PC-9 (cell line): Measurements from ENCODE around the gene CHST12. TPM values are rescaled to one million over a fixed set of nuclear protein-coding genes. Genes with fewer than 3 reads are reported as not detected.

ENCODE experiments used
- BruUV-seq: library from RNA; stranded (reverse); fragments of 400-500 nt; replicated peaks from 2 replicates; lab custom pipeline; 2021; lab: Mats Ljungman, UMichigan
- CTCF ChIA-PET: fragments of 300-600 bp; sonication (Branson Sonifier 250); formaldehyde crosslinking; loops from one replicate; lab custom pipeline; 2022; ENCODE audit warnings: antibody characterized with exemption; lab: Charles Lee
- POLR2A ChIA-PET: fragments of 300-600 bp; sonication (Branson Sonifier 250); formaldehyde crosslinking; loops from one replicate; lab custom pipeline; 2022; ENCODE audit warnings: antibody characterized with exemption; ENCODE audit not compliant: unreplicated experiment; lab: Charles Lee
- DNase-seq, 2 experiments: peaks; one replicate each; pipeline versions ENCODE4 v3.0.0 to v3.0.0-alpha.2; 2015 to 2022; ENCODE audit warnings: mixed read lengths in 1 of 2
- H2AFZ ChIP-seq: fragments of 200-600 bp; sonication (generic); 2 replicates; pipeline ENCODE4 v1.8.1; 2017; ENCODE audit warnings: antibody characterized with exemption
- H3F3A ChIP-seq: fragments of 200-600 bp; sonication (generic); 2 replicates; pipeline ENCODE4 v1.8.1; 2017; ENCODE audit warnings: antibody characterized with exemption, mild to moderate bottlenecking, low read depth; ENCODE audit not compliant: insufficient read depth
- H3K27ac ChIP-seq: fragments of 200-600 bp; sonication (generic); 2 replicates; pipeline ENCODE4 v1.6.1; 2016; ENCODE audit warnings: mixed run types
- H3K27me3 ChIP-seq: fragments of 200-600 bp; sonication (generic); 2 replicates; pipeline ENCODE4 v1.6.1; 2016; ENCODE audit warnings: low read depth, mixed run types; ENCODE audit not compliant: insufficient read depth
- H3K36me3 ChIP-seq: fragments of 200-600 bp; sonication (generic); 2 replicates; pipeline ENCODE4 v1.6.1; 2016; ENCODE audit warnings: low read depth, mixed run types
- H3K4me1 ChIP-seq: fragments of 200-600 bp; sonication (generic); replicated peaks from 2 replicates; pipeline ENCODE4 v1.6.1; 2016; ENCODE audit warnings: mixed run types; ENCODE audit not compliant: insufficient read depth
- H3K4me2 ChIP-seq: fragments of 200-600 bp; sonication (generic); 2 replicates; pipeline ENCODE4 v1.6.1; 2017; ENCODE audit warnings: mixed run types
- H3K4me3 ChIP-seq: fragments of 200-600 bp; sonication (generic); 2 replicates; pipeline ENCODE4 v1.6.1; 2016; ENCODE audit warnings: mixed run types
- H3K79me2 ChIP-seq: fragments of 200-600 bp; sonication (generic); 2 replicates; pipeline ENCODE4 v1.6.1; 2017; ENCODE audit warnings: low read depth, mixed run types
- H3K9me2 ChIP-seq: fragments of 200-600 bp; sonication (generic); 2 replicates; pipeline ENCODE4 v1.8.1; 2017; ENCODE audit warnings: mild to moderate bottlenecking; ENCODE audit not compliant: insufficient read depth
- H3K9me3 ChIP-seq: fragments of 200-600 bp; sonication (generic); 2 replicates; pipeline ENCODE4 v1.8.1; 2016; ENCODE audit warnings: low read depth; ENCODE audit not compliant: insufficient read depth
- H4K20me1 ChIP-seq: fragments of 200-600 bp; sonication (generic); 2 replicates; pipeline ENCODE4 v1.8.1; 2017; ENCODE audit not compliant: insufficient read depth
- EZH2 ChIP-seq: fragments of 200-600 bp; sonication (generic); IDR thresholded peaks from 2 replicates; pipeline ENCODE4 v1.8.0; 2017; ENCODE audit warnings: antibody characterized with exemption, low read depth
- intact Hi-C: fragments of 100-400 bp; cut with micrococcal nuclease; formaldehyde crosslinking; loops from one replicate; pipeline ENCODE4 v1.10.0; 2022; ENCODE audit not compliant: unreplicated experiment
- total RNA-seq: library from RNA; stranded (reverse); gene quantifications from 2 replicates; pipeline ENCODE4 v1.2.3, GENCODE V29; 2021
- TF ChIP-seq, protein P1 (sequence below): fragments of 200-600 bp; sonication (generic); conservative IDR thresholded peaks from 2 replicates; pipeline ENCODE4 v1.6.1; 2017; ENCODE audit warnings: mixed run types, antibody characterized with exemption, mild to moderate bottlenecking, moderate library complexity

CHST12 gene
- total RNA-seq, 1 experiment from 2014 or later = 25.9 TPM

DNA sequence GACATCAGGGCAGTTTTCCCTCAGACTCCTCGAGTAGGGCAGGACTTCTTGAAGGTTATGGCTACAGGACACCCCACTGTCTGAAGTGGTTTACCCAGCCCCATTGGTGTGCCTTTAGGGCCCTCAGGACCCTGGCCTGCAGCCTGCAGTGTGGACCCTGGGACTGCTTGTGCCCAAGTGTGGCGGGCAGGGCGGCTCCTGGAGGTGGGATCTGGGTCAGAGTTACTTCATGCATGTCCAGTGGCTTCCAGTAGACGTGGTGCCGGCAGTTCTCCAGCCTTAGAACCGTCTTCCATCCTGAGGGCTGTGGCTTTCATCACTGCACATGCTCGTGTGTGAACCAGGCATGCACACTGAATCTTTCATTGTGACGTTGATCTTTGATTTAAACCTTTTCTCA, 32.1 kb upstream of the CHST12 start:
- intact Hi-C loops = no loop called here
- CTCF ChIA-PET = no interaction called here
- BruUV-seq = no TSS peak
- H3K79me2 ChIP-seq = peaks cover 38% of the 10 kb centered on the region
- no peaks in the 10 kb centered on the region for H3K4me1 ChIP-seq
- H3K4me3 ChIP-seq = no peak overlapping the region
- TF ChIP-seq, protein P1, sequence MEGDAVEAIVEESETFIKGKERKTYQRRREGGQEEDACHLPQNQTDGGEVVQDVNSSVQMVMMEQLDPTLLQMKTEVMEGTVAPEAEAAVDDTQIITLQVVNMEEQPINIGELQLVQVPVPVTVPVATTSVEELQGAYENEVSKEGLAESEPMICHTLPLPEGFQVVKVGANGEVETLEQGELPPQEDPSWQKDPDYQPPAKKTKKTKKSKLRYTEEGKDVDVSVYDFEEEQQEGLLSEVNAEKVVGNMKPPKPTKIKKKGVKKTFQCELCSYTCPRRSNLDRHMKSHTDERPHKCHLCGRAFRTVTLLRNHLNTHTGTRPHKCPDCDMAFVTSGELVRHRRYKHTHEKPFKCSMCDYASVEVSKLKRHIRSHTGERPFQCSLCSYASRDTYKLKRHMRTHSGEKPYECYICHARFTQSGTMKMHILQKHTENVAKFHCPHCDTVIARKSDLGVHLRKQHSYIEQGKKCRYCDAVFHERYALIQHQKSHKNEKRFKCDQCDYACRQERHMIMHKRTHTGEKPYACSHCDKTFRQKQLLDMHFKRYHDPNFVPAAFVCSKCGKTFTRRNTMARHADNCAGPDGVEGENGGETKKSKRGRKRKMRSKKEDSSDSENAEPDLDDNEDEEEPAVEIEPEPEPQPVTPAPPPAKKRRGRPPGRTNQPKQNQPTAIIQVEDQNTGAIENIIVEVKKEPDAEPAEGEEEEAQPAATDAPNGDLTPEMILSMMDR = no peak
- TF ChIP-seq EZH2 = no peak
- no peaks in the 10 kb centered on the region for H3K27me3 ChIP-seq
- H3K9me2 ChIP-seq = no peaks in the 10 kb centered on the region
- peaks cover 81% of the 10 kb centered on the region for H4K20me1 ChIP-seq
- H3K4me2 ChIP-seq = no peak overlapping the region
- peaks cover 53% of the 10 kb centered on the region for H3F3A ChIP-seq
- POLR2A ChIA-PET = no interaction called here
- no peaks in the 10 kb centered on the region for H3K9me3 ChIP-seq
- no peak overlapping the region for H2AFZ ChIP-seq
- DNase-seq = no peak
- peaks cover 84% of the 10 kb centered on the region for H3K36me3 ChIP-seq
- no peak overlapping the region for H3K27ac ChIP-seq

DNA sequence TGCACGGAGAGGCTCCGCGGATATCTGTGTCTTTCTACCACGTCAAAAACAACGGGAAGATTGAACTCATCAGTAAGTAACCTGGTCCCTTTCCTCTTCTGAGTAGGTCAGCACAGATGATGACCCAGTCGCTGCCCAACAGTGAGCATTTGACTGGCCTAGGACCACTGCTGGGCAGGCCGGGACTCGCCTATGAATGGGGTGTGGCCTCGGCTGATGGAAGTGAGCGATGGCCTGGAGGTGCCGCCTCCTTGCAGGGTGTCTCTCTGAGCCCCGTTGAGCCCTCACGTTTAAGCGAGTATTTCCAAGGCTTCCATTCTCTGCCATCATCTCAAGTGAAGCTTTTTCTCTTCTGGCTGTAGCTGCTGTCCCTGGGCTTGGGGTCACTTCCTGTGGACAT, 30.7 kb upstream of the CHST12 start:
- H3K27ac ChIP-seq = no peak overlapping the region
- ChIA-PET CTCF (no interaction called here), POLR2A (interaction anchor here (0.6 to 0.7 kb wide), 2 partner anchors 71 to 96 kb away, joined by 10 to 11 read pairs; no protein-coding TSS in a partner anchor)
- no peaks in the 10 kb centered on the region for H3K27me3 ChIP-seq
- no peaks in the 10 kb centered on the region for H3K9me2 ChIP-seq
- H3K4me2 ChIP-seq = no peak overlapping the region
- no peak overlapping the region for H3K4me3 ChIP-seq
- no peaks in the 10 kb centered on the region for H3K4me1 ChIP-seq
- H3K9me3 ChIP-seq = no peaks in the 10 kb centered on the region
- H2AFZ ChIP-seq = no peak overlapping the region
- peaks cover 42% of the 10 kb centered on the region for H3K79me2 ChIP-seq
- H3F3A ChIP-seq = peaks cover 50% of the 10 kb centered on the region
- intact Hi-C loops = no loop called here
- H3K36me3 ChIP-seq = peaks cover 78% of the 10 kb centered on the region
- H4K20me1 ChIP-seq = peaks cover 79% of the 10 kb centered on the region
- TF ChIP-seq EZH2 = no peak
- TF ChIP-seq, protein P1 = no peak
- BruUV-seq = no TSS peak
- no peak for DNase-seq

DNA sequence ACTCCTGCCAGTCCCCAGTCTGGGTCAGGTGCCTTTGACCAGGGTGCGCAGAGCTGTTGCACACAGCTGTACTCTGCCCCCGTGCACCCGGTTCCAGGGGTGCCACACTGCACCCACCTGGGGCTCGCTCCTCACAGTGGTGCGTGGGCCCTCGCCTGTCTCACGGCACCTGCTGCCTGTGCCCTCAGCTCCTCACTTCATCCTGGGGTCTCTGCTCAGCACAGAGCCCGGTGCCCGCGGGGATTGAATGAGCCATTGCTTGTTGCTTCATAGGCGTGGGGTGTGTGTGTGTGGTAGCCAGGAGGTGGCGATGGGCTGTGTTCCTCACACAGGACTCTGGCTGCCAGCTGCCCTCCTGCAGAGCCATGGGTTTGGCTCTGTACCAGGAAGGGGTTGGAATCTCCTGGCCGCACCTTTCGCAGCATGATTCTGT, 30.3 kb upstream of the CHST12 start:
- intact Hi-C loops = no loop called here

More for the DNA sequence above, 30.3 kb upstream of the CHST12 start:
- Histone ChIP-seq H3K27me3 (no peaks in the 10 kb centered on the region), H2AFZ (no peak overlapping the region), H3K9me3 (no peaks in the 10 kb centered on the region), H3K9me2 (no peaks in the 10 kb centered on the region), H3K4me1 (no peaks in the 10 kb centered on the region), H3K4me3 (no peak overlapping the region), H3K36me3 (peaks cover 75% of the 10 kb centered on the region), H4K20me1 (peaks cover 79% of the 10 kb centered on the region), H3K27ac (no peak overlapping the region), H3K4me2 (no peak overlapping the region), H3F3A (peaks cover 47% of the 10 kb centered on the region), H3K79me2 (peaks cover 42% of the 10 kb centered on the region)
- no peak for TF ChIP-seq EZH2
- TF ChIP-seq, protein P1 = no peak
- ChIA-PET POLR2A (interaction anchor here (0.6 to 0.7 kb wide), 2 partner anchors 70 to 95 kb away, joined by 10 to 11 read pairs; no protein-coding TSS in a partner anchor), CTCF (no interaction called here)
- DNase-seq = no peak
- BruUV-seq = no TSS peak
